Measurements from ENCODE around the gene GATD1.

GATD1 gene

GRCh38 chr11:799641-800316 is 22.5 kb upstream of the GATD1 start:
- no peak overlapping the region for H3K27ac ChIP-seq (ENCODE audit: low read length)
- peaks cover 8% of the 10 kb centered on the region; the same call in 1 of the 2 replicates for H3K4me1 ChIP-seq (ENCODE audit: insufficient read depth, low read length)
- no peak overlapping the region for H3K9ac ChIP-seq (ENCODE audit: low read depth, low read length)
- no peaks in the 10 kb centered on the region for H3K27me3 ChIP-seq (ENCODE audit: insufficient read depth, low read length)
- H3K9me3 ChIP-seq (ENCODE audit: insufficient read depth, low read depth, low read length), result no peaks in the 10 kb centered on the region
- H3K36me3 ChIP-seq (ENCODE audit: insufficient read depth, low read depth, low read length), result peaks cover 18% of the 10 kb centered on the region; the same call in 1 of the 2 replicates
- no peak overlapping the region for H3K4me3 ChIP-seq (ENCODE audit: low read length)

GRCh38 chr11:798093-798713 is 20.9 kb upstream of the GATD1 start, which contains the start of gene SLC25A22:
SLC25A22 (minus strand) TSS chr11:798281; CDS start chr11:795006, 3,275 bp downstream.
- no peaks in the 10 kb centered on the region for H3K27me3 ChIP-seq (ENCODE audit: insufficient read depth, low read length)
- peaks cover 22% of the 10 kb centered on the region for H3K36me3 ChIP-seq (ENCODE audit: insufficient read depth, low read depth, low read length)
- no peaks in the 10 kb centered on the region for H3K9me3 ChIP-seq (ENCODE audit: insufficient read depth, low read depth, low read length)
- peak within 1 kb of the TSS; percentile 87 for H3K9ac ChIP-seq (ENCODE audit: low read depth, low read length)
- peak within 1 kb of the TSS; percentile 95 for H3K4me3 ChIP-seq (ENCODE audit: low read length)
- peak within 1 kb of the TSS; percentile 65 for H3K27ac ChIP-seq (ENCODE audit: low read length)
- H3K4me1 ChIP-seq (ENCODE audit: insufficient read depth, low read length), result peaks cover 4% of the 10 kb centered on the region; the same call in 1 of the 2 replicates

GRCh38 chr11:797296-798092 is 20.2 kb upstream of the GATD1 start:
- no peaks in the 10 kb centered on the region for H3K9me3 ChIP-seq (ENCODE audit: insufficient read depth, low read depth, low read length)
- peak overlapping the region; percentile 95 for H3K4me3 ChIP-seq (ENCODE audit: low read length)
- H3K9ac ChIP-seq (ENCODE audit: low read depth, low read length), result peak overlapping the region; percentile 87
- H3K36me3 ChIP-seq (ENCODE audit: insufficient read depth, low read depth, low read length), result peaks cover 22% of the 10 kb centered on the region
- peak overlapping the region; percentile 65 for H3K27ac ChIP-seq (ENCODE audit: low read length)
- H3K27me3 ChIP-seq (ENCODE audit: insufficient read depth, low read length), result no peaks in the 10 kb centered on the region
- H3K4me1 ChIP-seq (ENCODE audit: insufficient read depth, low read length), result peaks cover 4% of the 10 kb centered on the region; the same call in 1 of the 2 replicates

- Histone ChIP-seq H3K4me3 (ENCODE audit: low read length) (peak overlapping the region; percentile 95), H3K27ac (ENCODE audit: low read length) (peak overlapping the region; percentile 65), H3K4me1 (ENCODE audit: insufficient read depth, low read length) (peaks cover 4% of the 10 kb centered on the region; the same call in 1 of the 2 replicates), H3K36me3 (ENCODE audit: insufficient read depth, low read depth, low read length) (peaks cover 15% of the 10 kb centered on the region), H3K9ac (ENCODE audit: low read depth, low read length) (peak overlapping the region; percentile 87; the same call in 1 of the 2 replicates), H3K27me3 (ENCODE audit: insufficient read depth, low read length) (no peaks in the 10 kb centered on the region), H3K9me3 (ENCODE audit: insufficient read depth, low read depth, low read length) (no peaks in the 10 kb centered on the region)
Measured at GRCh38 chr11:796565-797295, 19.4 kb upstream of the GATD1 start.

- Histone ChIP-seq H3K4me3 (ENCODE audit: low read length) (peak overlapping the region; percentile 95; the same call in 1 of the 2 replicates), H3K9me3 (ENCODE audit: insufficient read depth, low read depth, low read length) (no peaks in the 10 kb centered on the region), H3K36me3 (ENCODE audit: insufficient read depth, low read depth, low read length) (peaks cover 15% of the 10 kb centered on the region), H3K4me1 (ENCODE audit: insufficient read depth, low read length) (peaks cover 4% of the 10 kb centered on the region; the same call in 1 of the 2 replicates), H3K9ac (ENCODE audit: low read depth, low read length) (peak overlapping the region; percentile 41; the same call in 1 of the 2 replicates), H3K27ac (ENCODE audit: low read length) (no peak overlapping the region), H3K27me3 (ENCODE audit: insufficient read depth, low read length) (no peaks in the 10 kb centered on the region)
Measured at GRCh38 chr11:795634-796564, 18.6 kb upstream of the GATD1 start.

- no peak overlapping the region for H3K4me3 ChIP-seq (ENCODE audit: low read length)
- no peak overlapping the region for H3K27ac ChIP-seq (ENCODE audit: low read length)
- H3K9ac ChIP-seq (ENCODE audit: low read depth, low read length), result no peak overlapping the region
- peaks cover 8% of the 10 kb centered on the region; the same call in 1 of the 2 replicates for H3K4me1 ChIP-seq (ENCODE audit: insufficient read depth, low read length)
- H3K36me3 ChIP-seq (ENCODE audit: insufficient read depth, low read depth, low read length), result peaks cover 9% of the 10 kb centered on the region
- no peaks in the 10 kb centered on the region for H3K27me3 ChIP-seq (ENCODE audit: insufficient read depth, low read length)
- no peaks in the 10 kb centered on the region for H3K9me3 ChIP-seq (ENCODE audit: insufficient read depth, low read depth, low read length)
Measured at GRCh38 chr11:794766-795633, 17.7 kb upstream of the GATD1 start.

- H3K27ac ChIP-seq (ENCODE audit: low read length), result no peak overlapping the region
- H3K36me3 ChIP-seq (ENCODE audit: insufficient read depth, low read depth, low read length), result peaks cover 8% of the 10 kb centered on the region; the same call in 1 of the 2 replicates
- H3K9ac ChIP-seq (ENCODE audit: low read depth, low read length), result no peak overlapping the region
- no peak overlapping the region for H3K4me3 ChIP-seq (ENCODE audit: low read length)
- no peaks in the 10 kb centered on the region for H3K9me3 ChIP-seq (ENCODE audit: insufficient read depth, low read depth, low read length)
- H3K4me1 ChIP-seq (ENCODE audit: insufficient read depth, low read length), result peaks cover 8% of the 10 kb centered on the region; the same call in 1 of the 2 replicates
- H3K27me3 ChIP-seq (ENCODE audit: insufficient read depth, low read length), result no peaks in the 10 kb centered on the region
Measured at GRCh38 chr11:794013-794765, 16.9 kb upstream of the GATD1 start.

GRCh38 chr11:793556-793955 is 16.3 kb upstream of the GATD1 start:
- no peak overlapping the region for H3K9ac ChIP-seq (ENCODE audit: low read depth, low read length)
- H3K27me3 ChIP-seq (ENCODE audit: insufficient read depth, low read length), result no peaks in the 10 kb centered on the region
- H3K9me3 ChIP-seq (ENCODE audit: insufficient read depth, low read depth, low read length), result no peaks in the 10 kb centered on the region
- H3K27ac ChIP-seq (ENCODE audit: low read length), result no peak overlapping the region
- H3K4me3 ChIP-seq (ENCODE audit: low read length), result no peak overlapping the region
- H3K4me1 ChIP-seq (ENCODE audit: insufficient read depth, low read length), result peaks cover 8% of the 10 kb centered on the region; the same call in 1 of the 2 replicates
- H3K36me3 ChIP-seq (ENCODE audit: insufficient read depth, low read depth, low read length), result peaks cover 8% of the 10 kb centered on the region; the same call in 1 of the 2 replicates

GRCh38 chr11:792873-793272 is 15.6 kb upstream of the GATD1 start:
- no peaks in the 10 kb centered on the region for H3K9me3 ChIP-seq (ENCODE audit: insufficient read depth, low read depth, low read length)
- no peak overlapping the region for H3K27ac ChIP-seq (ENCODE audit: low read length)
- no peak overlapping the region for H3K4me3 ChIP-seq (ENCODE audit: low read length)
- peaks cover 8% of the 10 kb centered on the region; the same call in 1 of the 2 replicates for H3K36me3 ChIP-seq (ENCODE audit: insufficient read depth, low read depth, low read length)
- peaks cover 8% of the 10 kb centered on the region; the same call in 1 of the 2 replicates for H3K4me1 ChIP-seq (ENCODE audit: insufficient read depth, low read length)
- H3K9ac ChIP-seq (ENCODE audit: low read depth, low read length), result no peak overlapping the region
- H3K27me3 ChIP-seq (ENCODE audit: insufficient read depth, low read length), result no peaks in the 10 kb centered on the region

Measured in iPS-20b (cell line).